HepG2 (cell line): Measurements from ENCODE around the gene IL4I1. TPM values are rescaled to one million over a fixed set of nuclear protein-coding genes. Genes with fewer than 3 reads are reported as not detected.

Experiments
- AGO2 ChIP-seq: fragments of 200-400 bp; formaldehyde crosslinking; optimal IDR thresholded peaks from 2 replicates; pipeline ENCODE3; 2017; ENCODE audit warnings: mild to moderate bottlenecking, low read depth, low read length, moderate library complexity
- ARHGAP35 ChIP-seq: sonication (generic); formaldehyde crosslinking; IDR thresholded peaks from 2 replicates; pipeline ENCODE4 v1.9.0; 2022; ENCODE audit warnings: mild to moderate bottlenecking, inconsistent platforms, moderate library complexity, missing genetic modification reagents, borderline replicate concordance
- ATF6 ChIP-seq: sonication (generic); formaldehyde crosslinking; conservative IDR thresholded peaks from 2 replicates; pipeline ENCODE4 v1.4.0; 2020; ENCODE audit warnings: missing genetic modification reagents
- FIP1L1 ChIP-seq: fragments of 200-400 bp; formaldehyde crosslinking; IDR thresholded peaks from 2 replicates; pipeline ENCODE4 v1.6.1; 2018; ENCODE audit warnings: low read depth, mild to moderate bottlenecking, low read length, moderate library complexity, borderline replicate concordance; ENCODE audit not compliant: insufficient read depth
- GATAD2A ChIP-seq: IDR thresholded peaks from 2 replicates; pipeline ENCODE4 v1.6.1; 2016
- MEF2D ChIP-seq: sonication (generic); formaldehyde crosslinking; IDR thresholded peaks from 2 replicates; pipeline ENCODE4 v1.5.1; 2020; ENCODE audit warnings: mild to moderate bottlenecking, missing genetic modification reagents
- RFX5 ChIP-seq: IDR thresholded peaks from 2 replicates; pipeline ENCODE4 v1.6.1; 2011; ENCODE audit warnings: low read depth, low read length, improper control_type of control experiment
- SETDB1 ChIP-seq: sonication (generic); formaldehyde crosslinking; IDR thresholded peaks from 2 replicates; pipeline ENCODE4 v1.5.1; 2020; ENCODE audit warnings: missing genetic modification reagents, mild to moderate bottlenecking, borderline replicate concordance
- SIX1 ChIP-seq: sonication (generic); formaldehyde crosslinking; IDR thresholded peaks from 2 replicates; pipeline ENCODE4 v1.4.0; 2020; ENCODE audit warnings: missing genetic modification reagents, borderline replicate concordance
- SP140L ChIP-seq: sonication (generic); formaldehyde crosslinking; IDR thresholded peaks from 2 replicates; pipeline ENCODE4 v1.4.0; 2020; ENCODE audit warnings: missing genetic modification reagents, borderline replicate concordance
- SRY ChIP-seq: sonication (generic); formaldehyde crosslinking; IDR thresholded peaks from 2 replicates; pipeline ENCODE4 v1.8.0; 2022; ENCODE audit warnings: mild to moderate bottlenecking, missing genetic modification reagents
- TCF12 ChIP-seq, 2 experiments: fragments of 450-650 bp in 1 of 2; sonication (generic) in 1 of 2; formaldehyde crosslinking in 1 of 2; IDR thresholded peaks; 2 replicates each; pipeline versions ENCODE4 v1.6.1 to v1.8.0; 2017 to 2022; ENCODE audit warnings: antibody characterized with exemption in 1 of 2, mild to moderate bottlenecking in 1 of 2, missing genetic modification reagents in 1 of 2, moderate library complexity in 1 of 2
- ZFYVE20 ChIP-seq: sonication (generic); formaldehyde crosslinking; IDR thresholded peaks from 2 replicates; pipeline ENCODE4 v1.8.0; 2023; ENCODE audit warnings: low read depth, mild to moderate bottlenecking, moderate library complexity, missing genetic modification reagents, borderline replicate concordance
- ZNF124 ChIP-seq: sonication (generic); formaldehyde crosslinking; IDR thresholded peaks from 2 replicates; pipeline ENCODE4 v1.4.0; 2020; ENCODE audit warnings: missing genetic modification reagents
- ZNF280B ChIP-seq: sonication (generic); formaldehyde crosslinking; IDR thresholded peaks from 2 replicates; pipeline ENCODE4 v1.5.0; 2020; ENCODE audit warnings: missing genetic modification reagents, mild to moderate bottlenecking, borderline replicate concordance
- ZNF484 ChIP-seq: sonication (generic); formaldehyde crosslinking; IDR thresholded peaks from 2 replicates; pipeline ENCODE4 v1.5.1; 2020; ENCODE audit warnings: mild to moderate bottlenecking, low read depth, missing genetic modification reagents, borderline replicate concordance
- ZNF512 ChIP-seq: sonication (generic); formaldehyde crosslinking; IDR thresholded peaks from 2 replicates; pipeline ENCODE4 v1.4.0; 2020; ENCODE audit warnings: mild to moderate bottlenecking, missing genetic modification reagents
- ZNF543 ChIP-seq: sonication (generic); formaldehyde crosslinking; IDR thresholded peaks from 2 replicates; pipeline ENCODE4 v1.4.0; 2020; ENCODE audit warnings: mild to moderate bottlenecking, missing genetic modification reagents
- ZNF570 ChIP-seq: sonication (generic); formaldehyde crosslinking; IDR thresholded peaks from 2 replicates; pipeline ENCODE4 v1.4.0; 2020; ENCODE audit warnings: mild to moderate bottlenecking, missing genetic modification reagents, borderline replicate concordance
- ZNF597 ChIP-seq: sonication (generic); formaldehyde crosslinking; IDR thresholded peaks from 2 replicates; pipeline ENCODE4 v1.5.0; 2020; ENCODE audit warnings: missing genetic modification reagents
- ZNF598 ChIP-seq: sonication (generic); formaldehyde crosslinking; IDR thresholded peaks from 2 replicates; pipeline ENCODE4 v1.5.1; 2020; ENCODE audit warnings: mild to moderate bottlenecking, missing genetic modification reagents, borderline replicate concordance
- ZSCAN21 ChIP-seq: sonication (generic); formaldehyde crosslinking; IDR thresholded peaks from 2 replicates; pipeline ENCODE4 v1.8.0; 2022; ENCODE audit warnings: mild to moderate bottlenecking, missing genetic modification reagents, moderate library complexity, borderline replicate concordance
- polyA plus RNA-seq, 8 experiments: library from polyadenylated mRNA; depleted of rRNA in 3 of 8; stranded (reverse) in 7 of 8; unstranded in 1 of 8; fragments of >200 nt; fragmentation: Illumina TruSeq in 4 of 8; extraction: Trizol in 4 of 8; gene quantifications; 2 replicates each; pipeline versions ENCODE4 v1.2.1 to v1.2.3, GENCODE V29; 2011 to 2016; ENCODE audit warnings: low read depth in 4 of 8, missing spikeins in 1 of 8, mixed read lengths in 1 of 8; ENCODE audit not compliant: insufficient read depth in 1 of 8
- total RNA-seq, 5 experiments: library from RNA; depleted of rRNA; stranded (reverse); fragments of >200 nt; fragmentation: Illumina TruSeq; extraction: Trizol; gene quantifications; 2 replicates each; pipeline ENCODE4 v1.2.3, GENCODE V29; 2016; ENCODE audit warnings: low read depth in 1 of 5

The IL4I1 gene
- total and polyA plus RNA-seq, 2 of the 13 experiments (the other 11 are each of a cell fraction or from before 2014, with no cell fraction given), result not detected

- TF ChIP-seq ZNF512 (CRISPR knock-in tag) (no peak), SETDB1 (CRISPR knock-in tag) (no peak), ZNF484 (CRISPR knock-in tag) (no peak), GATAD2A (CRISPR knock-in tag) (no peak), RFX5 (no peak), AGO2 (peak; percentile 75), ZFYVE20 (CRISPR knock-in tag) (no peak), ZSCAN21 (CRISPR knock-in tag) (peak; percentile 92; the same call in 1 of the 2 replicates), MEF2D (CRISPR knock-in tag) (0 out of 2 replicates have a peak, but pooled peaks have one; percentile 30), SRY (CRISPR knock-in tag) (0 out of 2 replicates have a peak, but pooled peaks have one; percentile 86), SIX1 (CRISPR knock-in tag) (no peak), ZNF543 (CRISPR knock-in tag) (peak; percentile 14; the same call in 1 of the 2 replicates), SP140L (no peak), ZNF597 (CRISPR knock-in tag) (no peak), FIP1L1 (no peak), ATF6 (CRISPR knock-in tag) (no peak), ZNF280B (CRISPR knock-in tag) (no peak), ZNF570 (CRISPR knock-in tag) (no peak), ZNF124 (no peak), ARHGAP35 (CRISPR knock-in tag) (no peak), TCF12 (IDR thresholded peaks at IDR 0.05) (no peak), TCF12 (CRISPR knock-in tag; IDR thresholded peaks at IDR 0.05) (peak; percentile 73; the same call in 1 of the 2 replicates), ZNF598 (0 out of 2 replicates have a peak, but pooled peaks have one; percentile 32)
Observed at GRCh38 chr19:49850487-49851342, 46.0 kb downstream of the IL4I1 start, which contains the start of gene PTOV1 (continued).
